HG03280 (cell line): ENCODE measurements around the gene GTF2H2C.
"Not testable (repeated sequence)": the region's sequence is repeated elsewhere in the genome, so short reads cannot be mapped to it uniquely, and the experiment has no call there.

Experiments
- ATAC-seq: cut with Tn5 transposase; IDR thresholded peaks from one replicate; pipeline ENCODE4 v1.9.1; 2021; ENCODE audit warnings: mild to moderate bottlenecking, moderate library complexity; ENCODE audit not compliant: unreplicated experiment

GTF2H2C gene

DNA sequence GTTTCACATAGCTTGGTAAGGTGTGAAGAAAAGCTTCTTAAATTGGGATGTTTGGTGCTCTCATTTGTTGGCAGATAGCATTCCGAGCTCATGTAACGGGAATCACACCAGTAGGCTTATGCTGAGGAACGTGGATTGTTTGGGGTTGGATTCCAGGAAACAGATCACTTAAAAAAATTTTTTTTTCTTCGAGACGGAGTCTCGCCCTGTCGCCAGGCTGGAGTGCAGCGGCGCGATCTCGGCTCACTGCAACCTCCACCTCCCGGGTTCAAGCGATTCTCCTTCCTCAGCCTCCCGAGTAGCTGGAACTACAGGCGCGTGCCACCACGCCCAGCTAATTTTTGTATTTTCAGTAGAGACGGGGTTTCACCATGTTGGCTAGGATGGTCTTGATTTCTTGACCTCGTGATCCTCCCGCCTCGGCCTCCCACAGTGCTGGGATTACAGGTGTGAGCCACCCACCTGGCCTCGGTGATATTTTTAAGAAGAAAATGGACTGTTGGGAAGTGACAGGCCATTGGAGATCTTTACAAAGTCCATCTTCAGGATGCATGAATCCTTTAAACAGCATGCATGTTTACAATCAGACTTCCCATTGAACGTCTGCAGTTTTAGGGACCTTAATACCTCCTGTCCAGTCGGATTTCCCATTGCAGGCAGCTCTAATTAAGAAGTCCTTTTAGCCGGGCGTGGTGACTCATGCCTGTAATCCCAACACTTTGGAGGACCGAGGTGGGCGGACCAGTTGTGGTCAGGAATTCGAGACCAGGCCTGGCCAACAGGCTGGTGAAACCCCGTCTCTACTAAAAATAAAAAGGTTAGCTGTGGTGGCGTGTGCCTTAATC, 818 bp downstream of the GTF2H2C start:
- not testable (repeated sequence) for ATAC-seq

DNA sequence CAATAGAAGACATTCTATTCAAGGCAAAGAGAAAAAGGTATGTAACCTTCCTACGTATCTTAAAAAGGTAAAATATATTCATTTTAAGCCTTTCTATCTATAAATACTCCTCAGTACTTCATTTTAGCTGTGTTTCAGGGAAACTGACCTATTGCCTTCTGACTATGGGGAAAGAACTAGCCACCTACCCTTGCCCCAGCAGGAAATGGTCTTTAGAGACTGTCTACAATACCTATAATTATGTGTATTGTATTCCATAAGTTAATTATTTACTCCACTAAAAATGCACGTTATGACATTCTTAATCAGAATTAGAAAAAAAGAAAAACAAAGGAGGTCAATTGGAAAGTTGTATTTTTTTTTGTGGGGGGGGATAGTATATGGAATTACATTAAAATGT, 6.2 kb downstream of the GTF2H2C start:
- ATAC-seq: not testable (repeated sequence)

DNA sequence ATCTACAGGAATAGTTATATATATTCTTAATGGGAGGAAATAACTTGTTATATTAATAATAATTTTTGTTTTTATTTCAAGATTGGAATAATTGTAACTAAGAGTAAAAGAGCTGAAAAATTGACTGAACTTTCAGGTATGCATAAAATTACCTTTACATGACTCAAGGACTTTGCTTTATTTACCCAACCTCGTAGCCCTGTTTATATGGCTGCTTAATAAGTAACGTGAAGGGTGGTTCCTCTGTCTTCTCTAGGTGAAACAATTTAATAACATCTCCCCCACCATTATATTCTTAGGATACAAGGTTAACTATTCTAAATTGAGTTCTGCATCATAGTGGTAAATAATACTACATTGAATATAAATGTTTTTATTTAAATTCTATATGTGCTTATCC, 8.1 kb downstream of the GTF2H2C start:
- ATAC-seq: not testable (repeated sequence)

DNA sequence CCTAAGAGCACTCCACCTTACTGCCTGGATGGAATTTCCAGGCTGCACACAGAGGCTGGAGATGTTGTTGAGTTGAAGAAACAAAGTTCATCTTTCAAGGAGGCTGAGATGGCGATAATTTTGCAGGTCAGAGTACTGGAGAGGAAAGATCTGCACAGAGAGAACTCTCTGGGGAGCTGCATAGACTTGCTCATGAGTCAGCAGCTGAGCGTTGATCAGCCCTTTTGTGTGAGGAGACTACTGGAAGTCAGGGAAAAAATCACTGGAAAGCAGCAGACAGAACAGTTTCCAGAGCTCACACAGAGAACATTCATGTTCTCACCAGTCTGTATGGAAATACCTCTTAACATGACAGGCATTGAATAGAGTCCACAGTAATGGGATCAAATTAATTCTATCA, 23.4 kb downstream of the GTF2H2C start:
- not testable (repeated sequence) for ATAC-seq

DNA sequence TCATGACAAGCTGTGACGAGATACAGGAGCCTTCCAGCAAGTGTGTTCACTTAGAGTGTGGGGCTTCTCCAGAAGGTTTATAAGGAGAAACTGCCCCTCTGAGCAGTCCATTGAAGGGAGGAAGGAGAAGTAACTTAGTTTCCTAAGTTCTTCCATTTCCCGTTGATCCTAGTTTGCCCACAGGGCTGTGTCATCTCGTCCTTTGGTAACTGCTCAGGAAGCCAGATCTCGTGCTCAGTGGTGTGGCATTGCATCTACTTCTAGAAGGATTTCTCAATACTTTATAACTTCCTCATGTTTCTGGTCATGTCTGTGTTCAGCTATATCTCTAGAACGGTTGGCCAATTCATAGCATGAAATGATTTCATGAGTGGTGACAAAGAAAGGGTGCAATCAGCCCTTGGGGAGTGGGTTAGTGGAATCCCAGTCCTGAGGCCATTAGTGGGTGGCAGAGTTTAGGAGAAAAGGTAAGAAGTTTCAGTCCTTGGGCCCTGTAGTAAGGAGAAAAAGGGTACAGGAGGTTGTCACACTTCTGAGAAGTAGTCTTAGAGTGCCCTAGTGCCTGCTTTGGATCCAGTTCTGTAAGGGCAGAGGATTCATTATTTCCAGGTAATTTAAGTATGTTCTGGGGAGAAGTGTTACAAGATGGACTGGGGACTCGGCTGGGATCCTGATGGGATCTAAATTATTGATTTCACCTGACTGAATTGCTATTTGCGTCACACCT, 36.3 kb downstream of the GTF2H2C start:
- ATAC-seq: not testable (repeated sequence)

DNA sequence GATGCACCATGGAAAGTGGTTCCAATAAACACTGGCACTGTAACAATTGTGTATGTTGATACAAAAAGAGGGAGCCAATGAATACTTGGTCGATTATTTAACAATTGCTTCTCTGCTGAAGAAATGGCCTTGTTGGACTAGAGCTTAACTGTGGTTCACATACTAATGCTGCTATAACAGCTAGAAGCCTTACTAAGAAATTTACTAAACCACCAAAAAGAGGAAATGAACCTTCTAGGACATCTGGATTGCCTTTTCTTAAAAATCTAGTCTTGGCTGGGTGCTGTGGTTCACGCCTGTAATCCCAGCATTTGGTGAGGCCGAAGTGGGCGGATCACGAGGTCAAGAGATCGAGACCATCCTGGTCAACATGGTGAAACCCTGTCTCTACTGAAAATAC, 42.0 kb downstream of the GTF2H2C start:
- peak; percentile 78 for ATAC-seq

DNA sequence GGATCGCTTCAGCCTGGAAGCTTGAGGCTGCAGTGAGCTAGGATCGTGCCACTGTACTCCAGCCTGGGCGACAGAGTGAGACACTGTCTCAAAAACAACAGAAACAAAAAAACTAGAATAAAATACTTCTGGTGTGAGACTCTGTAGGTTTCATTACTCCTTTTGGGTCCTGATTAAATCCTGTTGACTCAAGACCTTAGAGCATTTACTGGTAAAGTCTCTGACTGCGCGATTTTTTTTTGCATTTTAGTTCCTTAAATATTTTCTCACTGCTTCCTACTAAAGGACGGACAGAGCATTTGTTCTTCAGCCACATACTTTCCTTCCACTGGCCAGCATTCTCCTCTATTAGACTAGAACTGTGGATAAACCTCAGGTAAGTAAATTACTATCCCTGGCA, 46.8 kb downstream of the GTF2H2C start:
- not testable (repeated sequence) for ATAC-seq

DNA sequence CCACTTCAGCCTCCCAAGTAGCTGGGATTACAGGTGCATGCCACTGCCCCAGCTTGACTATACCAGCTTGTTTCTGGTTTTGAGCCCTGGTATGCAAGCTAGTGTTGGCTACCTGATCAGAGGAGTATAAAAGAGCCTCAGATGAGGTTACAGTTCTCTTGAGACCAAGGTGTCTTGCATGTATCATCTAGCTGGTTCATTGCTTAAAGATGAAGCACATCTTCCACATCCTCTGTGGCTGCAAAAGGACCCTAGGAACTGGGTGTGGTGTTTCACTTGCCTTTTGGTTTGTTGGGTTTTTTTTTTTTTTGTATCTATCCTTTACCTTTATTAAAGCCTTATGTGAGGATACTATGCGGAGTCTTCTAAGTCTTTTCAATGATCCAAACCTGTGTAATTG, 47.8 kb downstream of the GTF2H2C start:
- not testable (repeated sequence) for ATAC-seq

DNA sequence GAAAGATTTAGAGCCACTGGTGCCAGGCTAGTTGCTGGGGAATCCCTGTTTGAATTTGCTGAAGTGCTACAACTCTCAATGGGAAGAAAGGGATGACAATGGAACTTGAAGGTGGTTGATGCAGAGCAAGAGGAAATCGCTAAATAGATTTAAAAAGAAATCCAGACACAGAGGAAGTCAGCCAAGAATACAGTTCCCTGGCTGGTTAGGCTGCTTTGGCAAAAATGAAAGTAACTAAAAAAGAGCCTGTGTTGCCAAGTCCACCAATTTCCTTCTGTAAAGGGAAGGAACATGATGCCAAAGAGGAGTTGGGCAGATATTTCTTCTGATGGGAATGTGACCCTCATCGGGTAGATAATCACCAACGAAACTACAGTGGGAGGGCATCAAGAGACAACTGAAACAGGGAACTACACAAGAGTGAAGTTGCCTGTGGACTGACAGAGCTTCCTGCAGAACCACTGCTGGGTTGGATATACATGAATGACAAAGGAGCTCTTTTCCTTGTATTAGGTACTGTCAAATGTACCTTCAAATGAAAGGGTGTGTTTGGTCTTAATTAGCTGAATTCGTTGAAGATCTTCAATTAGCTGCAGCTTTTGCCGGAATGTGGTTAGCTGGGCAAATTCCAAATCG, 49.0 kb downstream of the GTF2H2C start:
- not testable (repeated sequence) for ATAC-seq

DNA sequence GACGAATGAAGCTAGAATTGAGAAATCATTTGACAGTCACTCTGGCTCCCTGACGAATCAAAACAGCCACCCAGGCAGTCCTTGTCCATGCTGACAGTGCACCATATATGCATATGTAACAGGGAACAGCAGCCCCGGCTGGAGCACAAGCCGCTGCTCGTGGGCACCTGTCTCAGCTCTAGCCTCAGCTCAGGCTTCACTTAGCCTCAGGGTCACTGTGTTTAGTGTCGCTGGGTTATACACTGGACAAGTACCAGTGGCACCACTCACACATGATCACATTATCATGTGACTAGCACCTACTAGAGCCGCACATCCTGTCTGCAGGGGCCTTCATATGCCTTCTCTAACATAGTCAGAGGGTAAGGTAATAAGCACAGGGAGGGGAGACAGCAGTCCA, 54.9 kb downstream of the GTF2H2C start:
- not testable (repeated sequence) for ATAC-seq

DNA sequence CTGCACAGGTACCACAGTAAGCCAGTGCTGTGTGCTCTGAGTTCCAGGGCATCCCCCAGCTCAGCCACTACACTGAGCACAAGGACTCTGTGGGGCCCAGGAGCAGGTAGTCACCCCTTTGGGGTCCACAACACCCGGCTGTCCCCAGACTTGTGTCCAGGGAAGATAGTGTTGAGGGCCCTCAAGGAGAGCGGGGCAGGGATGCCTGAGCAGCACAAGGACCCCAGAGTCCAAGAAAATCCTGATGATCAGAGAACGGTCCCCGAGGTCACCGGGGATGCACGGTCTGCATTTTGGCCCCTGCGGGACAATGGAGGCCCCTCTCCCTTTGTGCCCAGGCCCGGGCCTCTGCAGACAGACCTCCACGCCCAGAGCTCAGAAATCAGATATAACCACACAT, 71.9 kb downstream of the GTF2H2C start:
- ATAC-seq: not testable (repeated sequence)
